WTC11 (cell line): Measurements from ENCODE around the gene BSN. TPM values are rescaled to one million over a fixed set of nuclear protein-coding genes. Genes with fewer than 3 reads are reported as not detected.

Experiments used
- ATAC-seq: fragments of 200-7000 bp; cut with Tn5 transposase; 2 replicates; pipeline ENCODE4 v1.10.0; 2021; ENCODE audit warnings: mild to moderate bottlenecking, moderate library complexity
- CTCF ChIA-PET: fragments of 300-600 bp; sonication (Branson Sonifier 250); formaldehyde crosslinking; loops from one replicate; lab custom pipeline; 2021; ENCODE audit warnings: antibody characterized with exemption; lab: Charles Lee
- POLR2A ChIA-PET: fragments of 350-600 bp; sonication (Branson Sonifier 250); formaldehyde crosslinking; loops from one replicate; lab custom pipeline; 2021; ENCODE audit warnings: antibody characterized with exemption; lab: Charles Lee
- DNase-seq: peaks from one replicate; pipeline ENCODE4 v3.0.0; 2021; ENCODE audit warnings: low spot score
- H3K27ac Mint-ChIP-seq: 2 replicates; pipeline ENCODE4 v1.8.0; 2021; ENCODE audit warnings: mixed read lengths
- H3K27me3 Mint-ChIP-seq: 2 replicates; pipeline ENCODE4 v1.8.0; 2021; ENCODE audit warnings: low read depth, mild to moderate bottlenecking, moderate library complexity, mixed read lengths
- H3K36me3 Mint-ChIP-seq: 2 replicates; pipeline ENCODE4 v1.8.0; 2021; ENCODE audit warnings: mixed read lengths
- H3K4me1 Mint-ChIP-seq: 2 replicates; pipeline ENCODE4 v1.8.0; 2022; ENCODE audit warnings: mixed read lengths
- H3K4me3 Mint-ChIP-seq: 2 replicates; pipeline ENCODE4 v1.8.0; 2021; ENCODE audit warnings: mild to moderate bottlenecking, moderate library complexity, mixed read lengths
- H3K9me3 Mint-ChIP-seq: 2 replicates; pipeline ENCODE4 v1.8.0; 2021; ENCODE audit warnings: mixed read lengths
- ATF2 ChIP-seq: sonication (generic); formaldehyde crosslinking; IDR thresholded peaks from 2 replicates; pipeline ENCODE4 v1.8.1; 2022; ENCODE audit warnings: low read depth, missing genetic modification reagents, borderline replicate concordance
- ATF6 ChIP-seq: sonication (generic); formaldehyde crosslinking; IDR thresholded peaks from 2 replicates; pipeline ENCODE4 v1.8.1; 2023; ENCODE audit warnings: mild to moderate bottlenecking, missing genetic modification reagents
- CBFB ChIP-seq: sonication (generic); formaldehyde crosslinking; IDR thresholded peaks from 2 replicates; pipeline ENCODE4 v1.8.1; 2022; ENCODE audit warnings: mild to moderate bottlenecking, low read depth, missing genetic modification reagents
- CREM ChIP-seq: sonication (generic); formaldehyde crosslinking; IDR thresholded peaks from 2 replicates; pipeline ENCODE4 v1.8.1; 2022; ENCODE audit warnings: mild to moderate bottlenecking, missing genetic modification reagents, moderate library complexity
- CTCF ChIP-seq: fragments of 200-600 bp; IDR thresholded peaks from 2 replicates; pipeline ENCODE4 v1.8.0; 2022; ENCODE audit warnings: antibody characterized with exemption
- ESRRA ChIP-seq: sonication (generic); formaldehyde crosslinking; IDR thresholded peaks from 2 replicates; pipeline ENCODE4 v1.8.1; 2022; ENCODE audit warnings: mild to moderate bottlenecking, missing genetic modification reagents, borderline replicate concordance
- GTF2I ChIP-seq: fragments of 250-450 bp; sonication (Bioruptor Pico); conservative IDR thresholded peaks from 2 replicates; pipeline ENCODE4 v1.4.0; 2021; ENCODE audit warnings: mild to moderate bottlenecking
- HMGA2 ChIP-seq: fragments of 250-450 bp; sonication (Bioruptor Pico); IDR thresholded peaks from 2 replicates; pipeline ENCODE4 v1.4.0; 2021; ENCODE audit warnings: mild to moderate bottlenecking, moderate library complexity
- OVOL2 ChIP-seq: fragments of 250-450 bp; sonication (Bioruptor Pico); IDR thresholded peaks from 2 replicates; pipeline ENCODE4 v1.9.0; 2021; ENCODE audit warnings: mild to moderate bottlenecking, borderline replicate concordance
- RELA ChIP-seq: sonication (generic); formaldehyde crosslinking; IDR thresholded peaks from 2 replicates; pipeline ENCODE4 v1.8.1; 2022; ENCODE audit warnings: missing genetic modification reagents, mild to moderate bottlenecking, borderline replicate concordance
- SMAD3 ChIP-seq: sonication (generic); formaldehyde crosslinking; IDR thresholded peaks from 2 replicates; pipeline ENCODE4 v1.8.0; 2022; ENCODE audit warnings: missing genetic modification reagents, mild to moderate bottlenecking, borderline replicate concordance
- SOX15 ChIP-seq: fragments of 250-450 bp; sonication (Bioruptor Pico); IDR thresholded peaks from 2 replicates; pipeline ENCODE4 v1.9.0; 2021; ENCODE audit warnings: mild to moderate bottlenecking
- ZBTB21 ChIP-seq: sonication (generic); formaldehyde crosslinking; IDR thresholded peaks from 2 replicates; pipeline ENCODE4 v1.8.1; 2023; ENCODE audit warnings: mild to moderate bottlenecking, missing genetic modification reagents, borderline replicate concordance
- ZBTB43 ChIP-seq: sonication (generic); formaldehyde crosslinking; IDR thresholded peaks from 2 replicates; pipeline ENCODE4 v1.8.1; 2023; ENCODE audit warnings: mild to moderate bottlenecking, missing genetic modification reagents
- ZMAT4 ChIP-seq: fragments of 250-450 bp; sonication (Bioruptor Pico); IDR thresholded peaks from 2 replicates; pipeline ENCODE4 v1.9.0; 2021; ENCODE audit warnings: mild to moderate bottlenecking
- ZNF219 ChIP-seq: sonication (generic); formaldehyde crosslinking; IDR thresholded peaks from 2 replicates; pipeline ENCODE4 v1.8.0; 2023; ENCODE audit warnings: missing genetic modification reagents, mild to moderate bottlenecking, borderline replicate concordance
- ZNF263 ChIP-seq: sonication (generic); formaldehyde crosslinking; IDR thresholded peaks from 2 replicates; pipeline ENCODE4 v1.8.1; 2022; ENCODE audit warnings: low read depth, mild to moderate bottlenecking, moderate library complexity, missing genetic modification reagents
- ZNF671 ChIP-seq: fragments of 250-450 bp; sonication (Bioruptor Pico); IDR thresholded peaks from 2 replicates; pipeline ENCODE4 v1.8.0; 2021; ENCODE audit warnings: mild to moderate bottlenecking
- total RNA-seq: library from RNA; stranded (reverse); gene quantifications from 3 replicates; pipeline ENCODE4 v1.2.3, GENCODE V29; 2021
- TF ChIP-seq, protein P1 (sequence below): sonication (generic); formaldehyde crosslinking; IDR thresholded peaks from 2 replicates; pipeline ENCODE4 v1.8.1; 2023; ENCODE audit warnings: mild to moderate bottlenecking, missing genetic modification reagents, moderate library complexity
- TF ChIP-seq, protein P2 (sequence below): sonication (generic); formaldehyde crosslinking; IDR thresholded peaks from 2 replicates; pipeline ENCODE4 v1.8.1; 2023; ENCODE audit warnings: mild to moderate bottlenecking, missing genetic modification reagents, moderate library complexity

Gene BSN
- total RNA-seq, 1 experiment from 2014 or later = 2.8 TPM

DNA sequence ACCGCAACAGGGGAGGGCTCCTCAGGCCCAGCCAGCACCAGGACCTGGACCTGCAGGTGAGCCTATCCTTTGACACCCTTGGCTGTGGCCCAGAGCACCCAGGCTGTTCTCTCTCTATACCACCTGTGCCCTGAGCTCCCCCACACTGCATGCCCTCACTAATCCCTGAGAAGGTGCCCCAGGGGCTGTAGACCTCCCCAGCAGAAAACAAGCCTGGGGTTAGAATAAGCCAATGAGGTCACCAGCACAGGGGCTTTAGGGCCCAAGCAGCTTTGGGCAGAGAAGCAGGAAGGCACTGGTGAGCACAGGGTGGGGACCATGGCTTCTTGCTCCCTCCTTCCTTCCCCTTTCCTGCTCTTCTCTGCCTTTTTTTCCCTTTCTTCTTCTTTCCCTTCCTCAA, 109.6 kb downstream of the BSN start:
- no peaks in the 10 kb centered on the region for H3K36me3 Mint-ChIP-seq
- POLR2A ChIA-PET = interaction anchor here (0.6 to 1.0 kb wide), 2 partner anchors 124 to 214 kb away, joined by 3 read pairs; no protein-coding TSS in a partner anchor
- TF ChIP-seq ZBTB43 (CRISPR knock-in tag) = no peak
- TF ChIP-seq, all 79 proteins: peak for 0
- CTCF ChIA-PET = interaction anchor here (0.9 to 5.8 kb wide), 6 partner anchors 8 to 124 kb away, joined by 3 to 69 read pairs (median 3); no protein-coding TSS in a partner anchor
- Mint-ChIP-seq H3K4me1 (peaks cover 13% of the 10 kb centered on the region), H3K4me3 (no peak overlapping the region), H3K27me3 (no peaks in the 10 kb centered on the region), H3K27ac (no peak overlapping the region), H3K9me3 (no peaks in the 10 kb centered on the region)
- DNase-seq (no peak), ATAC-seq (no peak)

- ChIA-PET POLR2A (interaction anchor here (0.6 to 1.0 kb wide), 2 partner anchors 124 to 142 kb away, joined by 3 read pairs; no protein-coding TSS in a partner anchor), CTCF (interaction anchor here (0.7 to 5.8 kb wide), 6 partner anchors 11 to 530 kb away, joined by 3 to 69 read pairs (median 3); no protein-coding TSS in a partner anchor)
- H3K36me3 Mint-ChIP-seq = no peaks in the 10 kb centered on the region
- no peaks in the 10 kb centered on the region for H3K27me3 Mint-ChIP-seq
- no peak overlapping the region for H3K27ac Mint-ChIP-seq
- TF ChIP-seq ZNF263 (CRISPR knock-in tag) (no peak), ZMAT4 (no peak), GTF2I (no peak), CTCF (no peak), ZNF671 (CRISPR knock-in tag) (no peak), ESRRA (CRISPR knock-in tag) (no peak), SMAD3 (no peak), ZBTB21 (CRISPR knock-in tag) (no peak), SOX15 (CRISPR knock-in tag) (no peak), HMGA2 (CRISPR knock-in tag) (no peak), ATF2 (CRISPR knock-in tag) (no peak)
- TF ChIP-seq, protein P1, sequence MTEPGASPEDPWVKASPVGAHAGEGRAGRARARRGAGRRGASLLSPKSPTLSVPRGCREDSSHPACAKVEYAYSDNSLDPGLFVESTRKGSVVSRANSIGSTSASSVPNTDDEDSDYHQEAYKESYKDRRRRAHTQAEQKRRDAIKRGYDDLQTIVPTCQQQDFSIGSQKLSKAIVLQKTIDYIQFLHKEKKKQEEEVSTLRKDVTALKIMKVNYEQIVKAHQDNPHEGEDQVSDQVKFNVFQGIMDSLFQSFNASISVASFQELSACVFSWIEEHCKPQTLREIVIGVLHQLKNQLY = no peak
- TF ChIP-seq, protein P2, sequence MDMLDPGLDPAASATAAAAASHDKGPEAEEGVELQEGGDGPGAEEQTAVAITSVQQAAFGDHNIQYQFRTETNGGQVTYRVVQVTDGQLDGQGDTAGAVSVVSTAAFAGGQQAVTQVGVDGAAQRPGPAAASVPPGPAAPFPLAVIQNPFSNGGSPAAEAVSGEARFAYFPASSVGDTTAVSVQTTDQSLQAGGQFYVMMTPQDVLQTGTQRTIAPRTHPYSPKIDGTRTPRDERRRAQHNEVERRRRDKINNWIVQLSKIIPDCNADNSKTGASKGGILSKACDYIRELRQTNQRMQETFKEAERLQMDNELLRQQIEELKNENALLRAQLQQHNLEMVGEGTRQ = no peak
- no peak for DNase-seq
- ATAC-seq = no peak
- H3K9me3 Mint-ChIP-seq = no peaks in the 10 kb centered on the region
- no peak overlapping the region for H3K4me3 Mint-ChIP-seq
- peaks cover 13% of the 10 kb centered on the region for H3K4me1 Mint-ChIP-seq
These were observed 110.0 kb downstream of the BSN start for GRCh38 chr3:49664300-49664699.

- ChIA-PET POLR2A (no interaction called here), CTCF (interaction anchor here (0.9 to 5.8 kb wide), 4 partner anchors 35 to 126 kb away, joined by 4 to 69 read pairs (median 5); no protein-coding TSS in a partner anchor)
- H3K36me3 Mint-ChIP-seq = no peaks in the 10 kb centered on the region
- DNase-seq = no peak
- H3K27ac Mint-ChIP-seq = no peak overlapping the region
- peaks cover 13% of the 10 kb centered on the region for H3K4me1 Mint-ChIP-seq
- no peaks in the 10 kb centered on the region for H3K9me3 Mint-ChIP-seq
- H3K27me3 Mint-ChIP-seq = no peaks in the 10 kb centered on the region
- ATAC-seq = no peak
- H3K4me3 Mint-ChIP-seq = no peak overlapping the region
- TF ChIP-seq ZNF219 (CRISPR knock-in tag) (no peak), RELA (CRISPR knock-in tag) (no peak), ZBTB43 (CRISPR knock-in tag) (no peak), ATF6 (CRISPR knock-in tag) (no peak), OVOL2 (CRISPR knock-in tag) (no peak), CREM (CRISPR knock-in tag) (no peak), CBFB (CRISPR knock-in tag) (no peak)
These were observed 111.7 kb downstream of the BSN start for GRCh38 chr3:49665822-49666519.
